Measurements from ENCODE around the gene SMIM41. TPM values are rescaled to one million over a fixed set of nuclear protein-coding genes. Genes with fewer than 3 reads are reported as not detected.

SMIM41 gene
- total RNA-seq, 1 donor from 2014 or later = 7.9 TPM

GRCh38 chr12:52130711-52131110 is 51.2 kb downstream of the SMIM41 start:
- Histone ChIP-seq H3K9me3 (no peaks in the 10 kb centered on the region), H3K27ac (no peak overlapping the region), H3K4me3 (no peak overlapping the region), H3K36me3 (no peaks in the 10 kb centered on the region), H3K27me3 (no peaks in the 10 kb centered on the region), H3K4me1 (no peaks in the 10 kb centered on the region)
- intact Hi-C loops (cut with DNase I) = no loop called here
- TF ChIP-seq CTCF (IDR thresholded peaks at IDR 0.05) = no peak
- no peak for DNase-seq (ENCODE audit: low spot score in 2 of 2)

- intact Hi-C loops (cut with DNase I) = no loop called here
- no peak for TF ChIP-seq CTCF (IDR thresholded peaks at IDR 0.05)
- H3K4me1 ChIP-seq = no peaks in the 10 kb centered on the region
Observed at GRCh38 chr12:52132754-52133161, 53.3 kb downstream of the SMIM41 start.

GRCh38 chr12:52137746-52138145 is 58.2 kb downstream of the SMIM41 start:
- no peak for TF ChIP-seq CTCF (IDR thresholded peaks at IDR 0.05)
- no peaks in the 10 kb centered on the region for H3K9me3 ChIP-seq
- H3K36me3 ChIP-seq = no peaks in the 10 kb centered on the region
- H3K27ac ChIP-seq = no peak overlapping the region
- intact Hi-C loops (cut with DNase I) = no loop called here
- no peak overlapping the region for H3K4me3 ChIP-seq
- no peaks in the 10 kb centered on the region for H3K4me1 ChIP-seq
- H3K27me3 ChIP-seq = no peaks in the 10 kb centered on the region
- DNase-seq (ENCODE audit: low spot score in 2 of 2) = peak in 1 of 2 donors; percentile 9

More at GRCh38 chr12:52132754-52133161, 53.3 kb downstream of the SMIM41 start:
- Histone ChIP-seq H3K4me3 (no peak overlapping the region), H3K9me3 (no peaks in the 10 kb centered on the region), H3K36me3 (no peaks in the 10 kb centered on the region), H3K27me3 (no peaks in the 10 kb centered on the region), H3K27ac (no peak overlapping the region)
- DNase-seq (ENCODE audit: low spot score in 2 of 2) = peak in 1 of 2 donors; percentile 38

GRCh38 chr12:52139147-52139546 is 59.6 kb downstream of the SMIM41 start:
- Histone ChIP-seq H3K4me1 (no peaks in the 10 kb centered on the region), H3K27me3 (no peaks in the 10 kb centered on the region), H3K36me3 (no peaks in the 10 kb centered on the region), H3K9me3 (no peaks in the 10 kb centered on the region), H3K4me3 (no peak overlapping the region), H3K27ac (no peak overlapping the region)
- no peak for TF ChIP-seq CTCF (IDR thresholded peaks at IDR 0.05)
- intact Hi-C loops (cut with DNase I) = no loop called here
- no peak for DNase-seq (ENCODE audit: low spot score in 2 of 2)

GRCh38 chr12:52139579-52140062 is 60.1 kb downstream of the SMIM41 start:
- intact Hi-C loops (cut with DNase I) = loop anchor here (10.0 kb wide), 1 partner anchor 865 kb away; the partner anchor contains the start of gene EIF4B
- no peaks in the 10 kb centered on the region for H3K36me3 ChIP-seq
- no peak for DNase-seq (ENCODE audit: low spot score in 2 of 2)
- no peak overlapping the region for H3K27ac ChIP-seq
- H3K4me1 ChIP-seq = no peaks in the 10 kb centered on the region
- H3K27me3 ChIP-seq = no peaks in the 10 kb centered on the region
- H3K4me3 ChIP-seq = no peak overlapping the region
- no peaks in the 10 kb centered on the region for H3K9me3 ChIP-seq
- TF ChIP-seq CTCF (IDR thresholded peaks at IDR 0.05) = peak in 2 of 3 experiments; percentile 38 to 53

GRCh38 chr12:52141306-52141705 is 61.8 kb downstream of the SMIM41 start:
- no peak overlapping the region for H3K27ac ChIP-seq
- no peak for DNase-seq (ENCODE audit: low spot score in 2 of 2)
- H3K4me1 ChIP-seq = peaks cover 0 to under 1% of the 10 kb centered on the region in 2 donors
- no peaks in the 10 kb centered on the region for H3K27me3 ChIP-seq
- no peak for TF ChIP-seq CTCF (IDR thresholded peaks at IDR 0.05)
- H3K9me3 ChIP-seq = no peaks in the 10 kb centered on the region
- intact Hi-C loops (cut with DNase I) = loop anchor here (10.0 kb wide), 1 partner anchor 863 kb away; the partner anchor contains the start of gene EIF4B
- no peaks in the 10 kb centered on the region for H3K36me3 ChIP-seq
- H3K4me3 ChIP-seq = no peak overlapping the region

Data from ascending aorta (tissue), 2 donors.